Mononuclear cell (primary cell): ENCODE measurements around the gene SNX20. TPM values are rescaled to one million over a fixed set of nuclear protein-coding genes. Genes with fewer than 3 reads are reported as not detected.
A peak's percentile ranks its signal among the peaks of the same experiment; 100 is the strongest.

ENCODE experiments used
- H3K27me3 ChIP-seq: 2 replicates; pipeline ENCODE4 v1.6.0; 2011; ENCODE audit warnings: low read length, control low read depth; ENCODE audit not compliant: insufficient read depth
- H3K4me1 ChIP-seq: 2 replicates; pipeline ENCODE4 v1.5.1; 2011; ENCODE audit warnings: mild to moderate bottlenecking, low read length, control low read depth; ENCODE audit not compliant: insufficient read depth
- H3K4me3 ChIP-seq: 2 replicates; pipeline ENCODE4 v1.5.1; 2011; ENCODE audit warnings: mild to moderate bottlenecking, low read length, moderate library complexity
- H3K9me3 ChIP-seq: 2 replicates; pipeline ENCODE4 v1.5.1; 2011; ENCODE audit warnings: low read depth, mild to moderate bottlenecking, control low read depth, low read length
- total RNA-seq: library from RNA; depleted of rRNA; stranded (reverse); fragments of >200 nt; gene quantifications from one replicate; pipeline ENCODE4 v1.2.3, GENCODE V29; 2012

The SNX20 gene
- total RNA-seq, 1 donor: 24.3 TPM

- H3K4me1 ChIP-seq: peaks cover 63% of the 10 kb centered on the region
- H3K4me3 ChIP-seq: peak overlapping the region; percentile 15
- no peaks in the 10 kb centered on the region for H3K27me3 ChIP-seq
- no peaks in the 10 kb centered on the region for H3K9me3 ChIP-seq
These were observed 2.6 kb downstream of the SNX20 start for GRCh38 chr16:50678531-50678930.

DNA sequence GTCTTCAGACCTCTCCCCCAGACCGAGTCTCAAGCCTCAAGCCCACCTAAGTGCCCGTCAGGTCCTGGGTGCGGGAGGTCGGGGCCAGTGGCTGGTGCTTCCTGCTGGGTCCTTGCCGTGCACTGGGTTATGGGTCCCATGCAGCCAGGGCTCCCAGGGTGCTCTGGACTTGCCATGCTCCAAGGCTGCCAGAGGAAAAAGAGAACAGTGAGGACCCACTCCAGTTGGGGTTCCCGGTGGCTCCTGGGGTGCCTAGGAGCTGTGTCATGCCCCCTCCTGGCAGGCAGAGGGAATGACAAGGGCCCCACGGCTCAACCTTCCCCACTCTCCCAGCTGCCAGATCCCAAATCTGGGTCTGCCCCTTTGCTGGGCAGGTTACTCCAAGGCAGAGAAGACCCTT is 3.8 kb downstream of the SNX20 start:
- Histone ChIP-seq H3K9me3 (peaks cover 6% of the 10 kb centered on the region), H3K27me3 (no peaks in the 10 kb centered on the region), H3K4me3 (no peak overlapping the region), H3K4me1 (peaks cover 51% of the 10 kb centered on the region)

GRCh38 chr16:50676684-50677225 is 4.4 kb downstream of the SNX20 start:
- Histone ChIP-seq H3K27me3 (no peaks in the 10 kb centered on the region), H3K9me3 (peaks cover 11% of the 10 kb centered on the region), H3K4me1 (peaks cover 45% of the 10 kb centered on the region), H3K4me3 (no peak overlapping the region)

DNA sequence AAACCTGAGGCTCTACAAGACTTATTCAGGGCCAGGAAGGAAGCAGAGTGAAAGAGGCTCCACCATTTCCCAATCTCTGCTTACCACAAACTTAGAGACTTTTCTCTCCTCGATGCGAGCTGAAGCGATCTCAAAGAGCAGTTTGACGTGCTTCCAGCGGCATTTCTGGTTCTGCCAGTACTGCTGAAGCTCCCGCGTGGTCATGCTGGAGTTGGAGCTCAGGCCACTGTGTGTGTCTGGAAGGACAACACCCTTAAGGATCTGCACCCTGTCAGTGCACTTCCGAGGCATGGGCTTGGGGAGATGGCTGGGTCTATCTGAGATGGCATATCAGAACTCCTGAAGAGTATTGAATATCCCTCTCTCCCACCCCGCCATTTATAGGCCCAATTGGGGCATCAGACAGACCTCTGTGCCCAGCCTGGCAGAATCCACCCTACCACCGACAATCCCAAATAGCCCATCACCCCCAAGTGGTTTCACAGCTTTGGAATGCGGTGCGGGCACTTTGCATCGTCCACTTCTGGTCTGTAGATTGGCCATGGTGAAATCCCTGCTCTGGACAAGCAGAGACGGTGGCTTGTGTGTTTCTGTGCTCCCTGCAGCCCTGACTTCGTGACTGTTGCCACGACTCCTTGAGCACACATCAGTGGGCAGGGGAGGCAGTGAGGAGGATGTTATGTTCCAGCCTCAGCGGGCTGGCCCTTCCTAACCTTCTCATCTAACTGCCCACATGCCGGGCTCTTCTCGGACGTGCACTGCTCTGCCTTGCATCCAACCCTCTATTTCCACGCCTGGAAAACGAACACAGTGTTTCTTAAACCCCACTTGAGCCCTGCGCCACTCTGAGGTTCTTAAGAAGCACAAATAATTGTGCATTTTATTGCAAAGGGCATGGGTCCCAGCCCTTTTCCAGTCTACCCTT is 5.2 kb downstream of the SNX20 start:
- Histone ChIP-seq H3K4me3 (no peak overlapping the region), H3K4me1 (peaks cover 39% of the 10 kb centered on the region), H3K27me3 (no peaks in the 10 kb centered on the region), H3K9me3 (peaks cover 14% of the 10 kb centered on the region)

- Histone ChIP-seq H3K4me1 (peaks cover 30% of the 10 kb centered on the region), H3K27me3 (no peaks in the 10 kb centered on the region), H3K9me3 (peaks cover 14% of the 10 kb centered on the region), H3K4me3 (no peak overlapping the region)
These were observed 6.3 kb downstream of the SNX20 start for GRCh38 chr16:50674831-50675230.

GRCh38 chr16:50673496-50674275 is 7.4 kb downstream of the SNX20 start:
- peaks cover 19% of the 10 kb centered on the region for H3K4me1 ChIP-seq
- no peak overlapping the region for H3K4me3 ChIP-seq
- no peaks in the 10 kb centered on the region for H3K27me3 ChIP-seq
- H3K9me3 ChIP-seq: peaks cover 14% of the 10 kb centered on the region

- no peak overlapping the region for H3K4me3 ChIP-seq
- peaks cover 14% of the 10 kb centered on the region for H3K9me3 ChIP-seq
- peaks cover 12% of the 10 kb centered on the region for H3K4me1 ChIP-seq
- no peaks in the 10 kb centered on the region for H3K27me3 ChIP-seq
These were observed 9.4 kb downstream of the SNX20 start for GRCh38 chr16:50671644-50672260.

GRCh38 chr16:50670476-50670875 is 10.6 kb downstream of the SNX20 start:
- peaks cover 14% of the 10 kb centered on the region for H3K9me3 ChIP-seq
- H3K4me1 ChIP-seq: peaks cover 25% of the 10 kb centered on the region
- no peaks in the 10 kb centered on the region for H3K27me3 ChIP-seq
- no peak overlapping the region for H3K4me3 ChIP-seq

- no peaks in the 10 kb centered on the region for H3K27me3 ChIP-seq
- H3K4me3 ChIP-seq: no peak overlapping the region
- peaks cover 14% of the 10 kb centered on the region for H3K9me3 ChIP-seq
- H3K4me1 ChIP-seq: peaks cover 32% of the 10 kb centered on the region
These were observed 11.4 kb downstream of the SNX20 start for GRCh38 chr16:50669741-50670140.

DNA sequence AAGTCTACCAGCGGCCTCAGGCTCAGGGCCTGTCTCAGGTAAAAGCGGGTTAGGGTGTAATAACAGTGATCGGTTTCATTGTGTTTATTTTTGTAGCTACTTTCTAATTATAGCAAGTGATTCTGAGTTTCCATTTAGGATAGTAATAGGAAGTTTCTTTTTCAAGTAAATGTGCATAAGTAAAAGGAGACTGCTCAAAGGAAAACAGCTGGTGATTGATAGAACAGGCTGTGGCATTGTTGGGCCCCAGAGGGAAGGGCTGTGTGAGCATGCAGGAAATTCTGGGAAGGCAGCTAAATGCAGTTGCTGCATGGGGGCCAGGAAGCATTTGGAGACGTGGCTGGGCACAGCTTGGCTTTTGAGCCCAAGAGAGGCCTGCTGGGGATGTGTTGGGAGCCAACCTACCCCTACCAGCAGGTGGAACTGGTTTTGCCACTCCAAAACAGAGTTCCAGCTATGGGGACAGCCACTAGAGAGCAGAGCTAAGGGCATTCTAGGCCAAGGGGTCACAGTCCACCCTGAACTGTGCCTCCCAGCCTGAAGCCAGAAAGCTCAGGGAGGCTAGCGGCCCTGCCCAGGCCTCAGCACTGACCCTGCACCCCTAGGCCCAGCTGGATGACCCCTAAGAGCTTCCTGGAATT is 12.6 kb downstream of the SNX20 start:
- no peaks in the 10 kb centered on the region for H3K27me3 ChIP-seq

DNA sequence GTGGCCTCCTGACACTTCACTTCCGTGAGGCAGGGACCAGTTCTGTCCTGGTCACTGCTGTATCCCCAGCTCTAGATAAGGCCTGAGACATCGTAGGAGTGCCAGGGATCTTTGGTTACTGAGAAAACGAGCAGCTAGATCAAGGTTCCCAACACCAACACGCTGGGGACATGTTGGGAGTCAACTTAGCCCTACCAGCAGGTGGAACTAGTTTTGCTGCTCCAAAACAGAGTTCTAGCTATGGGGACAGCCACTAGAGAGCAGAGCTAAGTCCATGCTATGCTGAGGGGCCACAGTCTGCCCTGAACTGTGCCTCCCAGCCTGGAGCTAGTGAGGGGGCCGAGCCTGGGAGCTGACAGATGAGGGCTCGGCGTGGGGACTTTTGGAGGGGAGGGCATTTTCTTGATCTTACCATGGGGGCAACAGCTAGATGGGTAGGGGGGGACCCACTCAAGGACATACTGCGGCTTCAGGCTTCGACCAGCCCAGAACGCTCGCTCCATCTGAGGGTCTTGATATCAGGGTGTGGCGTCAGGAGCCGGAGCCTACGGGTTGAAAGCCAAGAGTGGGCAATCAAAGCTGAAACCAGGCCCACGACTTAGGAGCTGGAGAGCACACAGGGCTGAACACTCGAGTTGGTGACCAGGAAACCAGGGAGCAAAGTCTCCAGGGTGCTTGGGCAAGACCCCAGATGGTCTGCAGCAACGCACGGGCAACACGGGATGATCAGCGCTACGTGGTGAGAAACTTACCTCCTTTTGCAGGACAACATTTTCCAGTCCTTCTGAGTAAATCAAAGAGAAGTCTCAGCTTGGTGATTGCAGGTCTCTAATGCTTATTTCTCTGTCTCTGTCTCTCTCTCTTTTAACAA is 13.4 kb downstream of the SNX20 start:
- peaks cover 38% of the 10 kb centered on the region for H3K4me1 ChIP-seq
- H3K4me3 ChIP-seq: no peak overlapping the region
- H3K9me3 ChIP-seq: peaks cover 12% of the 10 kb centered on the region
- H3K27me3 ChIP-seq: no peaks in the 10 kb centered on the region

More for the DNA sequence above, 12.6 kb downstream of the SNX20 start:
- Histone ChIP-seq H3K4me1 (peaks cover 38% of the 10 kb centered on the region), H3K4me3 (no peak overlapping the region), H3K9me3 (peaks cover 14% of the 10 kb centered on the region)

DNA sequence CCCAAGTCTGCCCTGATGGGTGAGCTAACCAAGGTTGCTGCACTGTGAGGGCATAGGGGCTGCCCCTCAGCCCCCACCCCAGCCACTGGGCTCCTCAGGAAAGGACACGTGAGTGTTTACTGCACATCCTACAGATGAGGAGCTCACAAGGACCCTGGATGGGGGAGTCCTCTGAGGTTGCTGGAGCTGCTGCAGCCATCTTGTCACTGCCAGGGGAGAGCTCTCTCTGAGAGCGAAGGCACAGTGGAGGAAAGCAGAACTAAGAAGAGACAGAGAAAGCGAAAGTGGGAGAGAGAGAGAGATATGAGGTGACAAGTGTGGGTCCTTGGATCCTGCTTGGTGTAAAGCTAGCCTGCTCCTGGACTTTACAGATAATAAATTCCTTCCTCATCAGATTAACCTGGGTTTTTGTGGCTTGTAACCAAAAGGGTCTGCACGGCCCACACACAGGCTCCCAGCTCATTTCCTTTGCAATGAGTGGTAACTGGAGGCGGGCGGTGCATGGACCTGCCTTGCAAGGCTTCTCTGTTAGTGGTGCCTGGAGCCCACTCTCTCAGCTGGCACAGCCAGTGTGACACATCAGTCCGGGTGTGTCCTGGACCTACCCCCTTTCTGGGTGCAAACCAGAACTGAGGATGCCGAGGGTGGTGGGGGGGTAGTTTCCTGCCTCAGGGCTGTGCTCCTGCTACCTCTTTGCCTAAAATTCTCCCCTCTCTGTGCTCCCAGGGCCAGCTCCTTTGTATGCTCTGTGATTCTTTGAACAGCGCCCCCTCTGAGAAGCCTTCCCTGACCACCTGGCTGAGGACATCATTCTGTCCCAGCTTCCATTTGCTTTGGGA is 14.2 kb downstream of the SNX20 start:
- no peaks in the 10 kb centered on the region for H3K27me3 ChIP-seq
- H3K4me1 ChIP-seq: peaks cover 38% of the 10 kb centered on the region

More for the DNA sequence above, 14.2 kb downstream of the SNX20 start:
- Histone ChIP-seq H3K9me3 (peaks cover 3% of the 10 kb centered on the region), H3K4me3 (peak overlapping the region; percentile 9)
